Activated B cell treated with CpG ODN at 0.5 μM for 24 hours (primary cell): ENCODE measurements around the gene RAB35. TPM values are rescaled to one million over a fixed set of nuclear protein-coding genes. Genes with fewer than 3 reads are reported as not detected.

Source experiments
- ATAC-seq: fragments of 200-7000 bp; cut with Tn5 transposase; one replicate; pipeline ENCODE4 v1.10.0; 2021; ENCODE audit warnings: low read depth, mild to moderate bottlenecking, moderate library complexity
- CTCF ChIA-PET: fragments of 350-600 bp; sonication (Branson Sonifier 250); formaldehyde crosslinking; loops from one replicate; lab custom pipeline; 2021; ENCODE audit warnings: antibody characterized with exemption; lab: Charles Lee
- POLR2A ChIA-PET: fragments of 350-600 bp; sonication (Branson Sonifier 250); formaldehyde crosslinking; loops from one replicate; lab custom pipeline; 2021; ENCODE audit warnings: antibody characterized with exemption; lab: Charles Lee
- DNase-seq: peaks from one replicate; pipeline ENCODE4 v3.0.0; 2022
- H3K27ac Mint-ChIP-seq: one replicate; pipeline ENCODE4 v1.8.0; 2020; ENCODE audit warnings: mixed read lengths
- H3K27me3 Mint-ChIP-seq: one replicate; pipeline ENCODE4 v1.8.0; 2021; ENCODE audit warnings: mixed read lengths
- H3K36me3 Mint-ChIP-seq: one replicate; pipeline ENCODE4 v1.8.0; 2021; ENCODE audit warnings: low read depth, mixed read lengths
- H3K4me1 Mint-ChIP-seq: one replicate; pipeline ENCODE4 v1.8.0; 2021; ENCODE audit warnings: mixed read lengths
- H3K4me3 Mint-ChIP-seq: one replicate; pipeline ENCODE4 v1.8.0; 2020; ENCODE audit warnings: mild to moderate bottlenecking, mixed read lengths
- H3K9me3 Mint-ChIP-seq: one replicate; pipeline ENCODE4 v1.8.0; 2020; ENCODE audit warnings: mixed read lengths
- intact Hi-C: fragments of 100-400 bp; cut with micrococcal nuclease; formaldehyde crosslinking; loops from one replicate; pipeline ENCODE4 v1.15.1; 2024
- total RNA-seq: library from RNA; stranded (reverse); gene quantifications from 2 replicates; pipeline ENCODE4 v1.2.3, GENCODE V29; 2022
- TF ChIP-seq, protein P1 (sequence below): fragments of 200-600 bp; IDR thresholded peaks from one replicate; pipeline ENCODE4 v1.8.0; 2022; ENCODE audit warnings: antibody characterized with exemption, mild to moderate bottlenecking

Gene RAB35
- total RNA-seq, 1 donor from 2014 or later: 45.6 TPM

DNA sequence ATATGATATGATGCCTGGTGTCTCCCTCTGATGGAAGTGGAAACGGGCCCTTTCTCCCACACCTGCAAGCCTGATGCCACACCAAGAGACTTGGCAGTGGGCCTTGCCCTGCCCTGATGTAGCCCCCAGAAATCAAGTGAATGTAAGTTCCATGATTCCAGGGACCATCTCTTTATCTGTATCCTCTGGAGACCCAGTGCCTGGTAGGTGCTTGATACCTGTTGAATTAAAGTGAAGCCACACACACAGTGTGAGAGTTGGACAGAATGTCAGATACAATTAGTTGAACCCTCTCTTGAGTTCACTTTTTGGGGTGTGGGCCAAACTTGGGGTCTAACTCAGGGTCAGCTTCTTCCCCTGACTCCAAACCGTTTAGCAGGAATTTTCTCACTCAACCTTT is 4.8 kb upstream of the RAB35 start:
- H3K36me3 Mint-ChIP-seq: peaks cover 4% of the 10 kb centered on the region
- no peaks in the 10 kb centered on the region for H3K27me3 Mint-ChIP-seq
- intact Hi-C loops: no loop called here
- ATAC-seq: no peak
- ChIA-PET CTCF (no interaction called here), POLR2A (interaction anchor here (0.6 to 9.4 kb wide), 5 partner anchors 11 to 170 kb away, joined by 3 to 91 read pairs (median 17); partner anchors contain the start of genes RNU4-2 and RPLP0)
- no peaks in the 10 kb centered on the region for H3K9me3 Mint-ChIP-seq
- H3K27ac Mint-ChIP-seq: peak overlapping the region; percentile 18
- no peak for DNase-seq
- H3K4me1 Mint-ChIP-seq: peaks cover 61% of the 10 kb centered on the region
- TF ChIP-seq, protein P1, sequence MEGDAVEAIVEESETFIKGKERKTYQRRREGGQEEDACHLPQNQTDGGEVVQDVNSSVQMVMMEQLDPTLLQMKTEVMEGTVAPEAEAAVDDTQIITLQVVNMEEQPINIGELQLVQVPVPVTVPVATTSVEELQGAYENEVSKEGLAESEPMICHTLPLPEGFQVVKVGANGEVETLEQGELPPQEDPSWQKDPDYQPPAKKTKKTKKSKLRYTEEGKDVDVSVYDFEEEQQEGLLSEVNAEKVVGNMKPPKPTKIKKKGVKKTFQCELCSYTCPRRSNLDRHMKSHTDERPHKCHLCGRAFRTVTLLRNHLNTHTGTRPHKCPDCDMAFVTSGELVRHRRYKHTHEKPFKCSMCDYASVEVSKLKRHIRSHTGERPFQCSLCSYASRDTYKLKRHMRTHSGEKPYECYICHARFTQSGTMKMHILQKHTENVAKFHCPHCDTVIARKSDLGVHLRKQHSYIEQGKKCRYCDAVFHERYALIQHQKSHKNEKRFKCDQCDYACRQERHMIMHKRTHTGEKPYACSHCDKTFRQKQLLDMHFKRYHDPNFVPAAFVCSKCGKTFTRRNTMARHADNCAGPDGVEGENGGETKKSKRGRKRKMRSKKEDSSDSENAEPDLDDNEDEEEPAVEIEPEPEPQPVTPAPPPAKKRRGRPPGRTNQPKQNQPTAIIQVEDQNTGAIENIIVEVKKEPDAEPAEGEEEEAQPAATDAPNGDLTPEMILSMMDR: no peak
- no peak overlapping the region for H3K4me3 Mint-ChIP-seq

DNA sequence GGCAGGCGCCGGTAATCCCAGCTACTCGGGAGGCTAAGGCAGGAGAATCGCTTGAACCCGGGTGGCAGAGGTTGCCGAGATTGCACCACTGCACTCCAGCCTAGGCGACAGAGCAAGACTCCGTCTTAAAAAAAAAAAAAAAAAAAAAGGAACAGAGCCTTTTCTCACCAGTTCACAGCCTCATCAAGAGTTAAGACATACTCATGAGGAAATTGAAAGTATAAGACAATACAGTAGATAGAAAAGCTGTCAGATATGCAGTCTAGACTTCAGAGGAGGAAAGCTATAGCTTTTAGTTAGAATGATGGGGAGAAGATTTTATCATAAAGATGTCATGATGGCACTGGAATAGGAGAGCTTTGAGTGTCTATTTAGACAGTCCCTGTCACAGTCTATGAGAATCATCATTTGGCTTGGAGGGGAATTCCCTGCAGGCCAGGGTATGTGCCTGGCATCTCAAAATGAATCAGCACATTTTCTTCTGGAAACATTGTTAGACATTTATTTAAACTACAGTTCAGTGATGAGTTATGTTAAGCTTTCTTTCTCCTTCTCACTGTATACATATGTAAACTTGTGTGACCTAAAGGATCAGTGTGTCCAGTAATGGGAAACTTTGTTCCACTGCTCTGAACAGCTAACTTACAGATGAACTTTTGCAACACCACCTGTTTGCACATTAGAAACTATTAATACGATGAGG is 2.9 kb upstream of the RAB35 start:
- CTCF ChIA-PET: interaction anchor here (0.9 to 1.7 kb wide), 3 partner anchors 13 to 109 kb away, joined by 3 to 12 read pairs (median 6); no protein-coding TSS in a partner anchor
- intact Hi-C loops: loop anchor here (1.0 to 10.0 kb wide), 4 partner anchors 9 to 315 kb away; partner anchors contain the start of genes COX6A1, RNU4-1 and RNU4-2
- POLR2A ChIA-PET: interaction anchor here (0.7 to 9.4 kb wide), 8 partner anchors 9 to 181 kb away, joined by 3 to 91 read pairs (median 14); partner anchors contain the start of genes BICDL1, RNU4-1, RNU4-2 and RPLP0
- H3K27me3 Mint-ChIP-seq: no peaks in the 10 kb centered on the region
- DNase-seq (no peak), ATAC-seq (peak; percentile 29)
- TF ChIP-seq, protein P1: no peak
- H3K36me3 Mint-ChIP-seq: peaks cover 10% of the 10 kb centered on the region
- peaks cover 77% of the 10 kb centered on the region for H3K4me1 Mint-ChIP-seq
- H3K27ac Mint-ChIP-seq: peak overlapping the region; percentile 60
- no peaks in the 10 kb centered on the region for H3K9me3 Mint-ChIP-seq
- peak overlapping the region; percentile 9 for H3K4me3 Mint-ChIP-seq

DNA sequence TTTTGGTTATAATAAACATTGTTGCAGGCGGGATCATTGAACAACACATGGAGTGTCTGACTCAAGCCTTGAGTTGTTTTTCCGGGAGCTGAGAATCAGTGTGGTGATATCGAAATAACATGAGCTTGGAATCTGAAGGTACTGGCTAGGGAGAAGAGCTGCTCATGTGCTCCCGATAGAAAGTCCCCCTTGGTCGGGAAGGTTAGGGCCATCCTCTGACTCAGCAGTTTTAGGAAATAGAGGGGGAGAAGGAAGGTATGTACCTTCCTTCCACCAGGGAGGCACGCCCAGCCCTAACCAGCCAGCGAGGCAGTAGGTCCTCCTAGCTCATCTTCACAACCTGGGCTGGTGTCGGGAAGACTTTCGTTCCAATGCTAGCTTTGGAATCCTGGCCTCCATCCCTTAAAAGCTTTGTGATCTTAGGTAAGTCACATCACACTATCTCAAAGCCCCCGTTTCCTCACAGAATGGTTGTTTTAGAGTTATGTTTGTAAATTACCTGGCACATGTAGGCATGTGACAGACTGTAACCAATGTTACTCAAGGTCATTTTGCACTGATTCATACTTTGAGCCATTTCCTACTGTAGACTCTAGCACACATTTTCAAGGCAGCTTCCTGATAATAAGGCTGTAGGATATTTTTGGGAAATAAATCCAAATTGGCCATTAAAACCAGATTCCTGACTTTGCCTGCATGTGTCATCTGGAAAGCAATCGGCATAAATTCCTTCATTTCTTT is 1.9 kb upstream of the RAB35 start:
- TF ChIP-seq, protein P1: no peak
- Mint-ChIP-seq H3K27me3 (no peaks in the 10 kb centered on the region), H3K36me3 (peaks cover 16% of the 10 kb centered on the region), H3K9me3 (no peaks in the 10 kb centered on the region), H3K4me3 (peak overlapping the region; percentile 78), H3K27ac (peak overlapping the region; percentile 59), H3K4me1 (peaks cover 71% of the 10 kb centered on the region)
- intact Hi-C loops: loop anchor here (1.0 to 10.0 kb wide), 4 partner anchors 8 to 316 kb away; partner anchors contain the start of genes COX6A1, RNU4-1 and RNU4-2
- ChIA-PET POLR2A (interaction anchor here (1.3 to 9.4 kb wide), 6 partner anchors 8 to 173 kb away, joined by 4 to 91 read pairs (median 20); partner anchors contain the start of genes BICDL1, RNU4-1, RNU4-2 and RPLP0), CTCF (no interaction called here)
- ATAC-seq (no peak), DNase-seq (no peak)

DNA sequence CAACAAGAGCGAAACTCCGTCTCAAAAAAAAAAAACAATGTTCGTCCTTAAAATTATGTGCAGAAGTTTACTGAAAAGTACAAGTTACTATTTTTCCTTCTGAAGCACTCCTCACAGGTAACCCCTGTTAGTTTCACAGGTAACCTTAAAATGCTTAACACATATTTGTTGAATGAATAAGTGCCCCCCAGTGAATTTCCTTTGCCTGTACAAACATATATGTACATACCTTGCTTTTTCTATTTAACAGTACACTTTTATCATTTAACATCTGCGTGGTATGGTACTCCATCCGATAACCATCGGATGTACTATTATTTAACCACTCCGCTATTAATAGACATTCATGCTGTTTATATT is 1.4 kb upstream of the RAB35 start:
- peaks cover 70% of the 10 kb centered on the region for H3K4me1 Mint-ChIP-seq
- DNase-seq (no peak), ATAC-seq (no peak)
- H3K27ac Mint-ChIP-seq: peak overlapping the region; percentile 59
- intact Hi-C loops: loop anchor here (5.0 to 10.0 kb wide), 2 partner anchors 174 to 317 kb away; partner anchors contain the start of genes COX6A1, RNU4-1 and RNU4-2
- peaks cover 20% of the 10 kb centered on the region for H3K36me3 Mint-ChIP-seq
- POLR2A ChIA-PET: interaction anchor here (1.0 to 9.4 kb wide), 9 partner anchors 8 to 174 kb away, joined by 4 to 91 read pairs (median 13); partner anchors contain the start of genes BICDL1, PXN, RNU4-1 and RNU4-2
- TF ChIP-seq, protein P1: no peak
- peak overlapping the region; percentile 78 for H3K4me3 Mint-ChIP-seq
- no peaks in the 10 kb centered on the region for H3K9me3 Mint-ChIP-seq
- CTCF ChIA-PET: no interaction called here
- H3K27me3 Mint-ChIP-seq: no peaks in the 10 kb centered on the region
